Measurements from ENCODE around the gene GRIN2A. TPM values are rescaled to one million over a fixed set of nuclear protein-coding genes. Genes with fewer than 3 reads are reported as not detected.

Gene GRIN2A
- total RNA-seq, 2 donors from 2014 or later = 0.26 to 21.4 TPM

DNA sequence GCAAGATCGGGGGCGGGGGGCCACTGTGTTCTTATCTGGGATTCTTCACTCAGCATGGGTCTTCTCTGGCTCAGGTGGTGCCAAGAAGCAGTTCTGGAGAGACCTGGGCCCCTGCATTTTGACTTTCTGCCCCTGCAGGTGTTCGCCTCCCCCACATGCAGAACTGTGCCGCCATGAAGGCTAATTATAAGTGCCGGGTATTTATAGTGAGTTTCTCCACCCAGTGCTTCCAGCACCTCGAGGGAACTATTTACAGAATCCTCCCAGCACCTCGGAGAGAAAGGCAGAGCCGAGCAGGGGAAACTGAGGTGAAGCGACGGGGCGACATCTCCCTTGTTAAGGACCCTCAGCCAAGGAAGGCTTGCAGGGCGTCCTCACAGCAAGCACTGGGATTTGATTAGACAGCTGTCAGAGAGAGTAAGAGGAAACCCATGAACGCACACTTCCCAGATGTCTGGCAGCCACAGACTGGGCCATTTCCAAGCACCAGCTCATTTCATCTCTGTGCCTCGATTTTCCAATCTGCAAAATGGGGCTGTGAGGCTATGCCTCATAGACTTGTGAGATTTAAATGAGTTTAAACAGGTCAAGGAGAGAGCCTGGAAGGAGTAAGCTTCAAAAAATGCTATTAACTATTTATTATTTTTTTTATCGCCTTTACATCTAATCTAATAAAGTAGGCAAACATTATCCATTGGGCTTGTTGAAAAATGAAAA, 36.4 kb upstream of the GRIN2A start:
- no peaks in the 10 kb centered on the region for H3K9me3 ChIP-seq
- 51 to 61% methylated on average over 8 to 15 of the region's 15 CpGs for WGBS, 2 donors
- no peaks in the 10 kb centered on the region for H3K4me1 ChIP-seq
- TF ChIP-seq, protein P1, sequence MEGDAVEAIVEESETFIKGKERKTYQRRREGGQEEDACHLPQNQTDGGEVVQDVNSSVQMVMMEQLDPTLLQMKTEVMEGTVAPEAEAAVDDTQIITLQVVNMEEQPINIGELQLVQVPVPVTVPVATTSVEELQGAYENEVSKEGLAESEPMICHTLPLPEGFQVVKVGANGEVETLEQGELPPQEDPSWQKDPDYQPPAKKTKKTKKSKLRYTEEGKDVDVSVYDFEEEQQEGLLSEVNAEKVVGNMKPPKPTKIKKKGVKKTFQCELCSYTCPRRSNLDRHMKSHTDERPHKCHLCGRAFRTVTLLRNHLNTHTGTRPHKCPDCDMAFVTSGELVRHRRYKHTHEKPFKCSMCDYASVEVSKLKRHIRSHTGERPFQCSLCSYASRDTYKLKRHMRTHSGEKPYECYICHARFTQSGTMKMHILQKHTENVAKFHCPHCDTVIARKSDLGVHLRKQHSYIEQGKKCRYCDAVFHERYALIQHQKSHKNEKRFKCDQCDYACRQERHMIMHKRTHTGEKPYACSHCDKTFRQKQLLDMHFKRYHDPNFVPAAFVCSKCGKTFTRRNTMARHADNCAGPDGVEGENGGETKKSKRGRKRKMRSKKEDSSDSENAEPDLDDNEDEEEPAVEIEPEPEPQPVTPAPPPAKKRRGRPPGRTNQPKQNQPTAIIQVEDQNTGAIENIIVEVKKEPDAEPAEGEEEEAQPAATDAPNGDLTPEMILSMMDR (IDR thresholded peaks at IDR 0.05) = no peak
- no peak for TF ChIP-seq POLR2A (IDR thresholded peaks at IDR 0.05)
- ATAC-seq (no peak), DNase-seq (no peak)
- peaks cover 0 to 7% of the 10 kb centered on the region in 2 donors for H3K27me3 ChIP-seq
- H3K27ac ChIP-seq = no peak overlapping the region
- intact Hi-C loops (cut with DNase I) = no loop called here
- H3K4me3 ChIP-seq = no peak overlapping the region
- no peaks in the 10 kb centered on the region for H3K36me3 ChIP-seq (replicated peaks in 1 of 2; ENCODE audit: insufficient read depth in 1 of 2, low read depth in 2 of 2)

DNA sequence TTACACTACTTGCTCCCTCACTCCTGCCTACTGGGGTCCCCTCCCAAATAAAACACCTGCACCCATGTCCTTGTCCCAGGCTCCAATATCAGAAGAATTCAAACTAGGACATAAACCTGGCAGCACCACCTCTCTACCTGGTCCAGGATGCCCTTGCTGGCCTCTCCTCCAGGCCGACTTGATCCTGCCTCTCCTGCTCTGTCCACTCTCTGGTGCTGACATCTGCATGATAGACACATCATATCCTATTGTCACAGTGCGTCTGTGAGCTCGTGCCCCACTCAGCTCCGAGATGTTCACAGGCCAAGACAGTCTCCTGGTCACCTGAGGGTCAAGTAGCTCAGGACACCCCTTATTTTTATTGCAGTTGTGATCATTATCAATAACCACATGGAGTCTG, 31.5 kb upstream of the GRIN2A start:
- 46 to 61% methylated on average over 4 of the region's 4 CpGs for WGBS, 2 donors
- no peaks in the 10 kb centered on the region for H3K27me3 ChIP-seq
- intact Hi-C loops (cut with DNase I) = no loop called here
- no peaks in the 10 kb centered on the region for H3K36me3 ChIP-seq (replicated peaks in 1 of 2; ENCODE audit: insufficient read depth in 1 of 2, low read depth in 2 of 2)
- H3K4me3 ChIP-seq = no peak overlapping the region
- ATAC-seq (no peak), DNase-seq (no peak)
- H3K9me3 ChIP-seq = no peaks in the 10 kb centered on the region
- no peak for TF ChIP-seq POLR2A (IDR thresholded peaks at IDR 0.05)
- TF ChIP-seq, protein P1 (IDR thresholded peaks at IDR 0.05) = no peak
- H3K27ac ChIP-seq = no peak overlapping the region
- H3K4me1 ChIP-seq = no peaks in the 10 kb centered on the region

DNA sequence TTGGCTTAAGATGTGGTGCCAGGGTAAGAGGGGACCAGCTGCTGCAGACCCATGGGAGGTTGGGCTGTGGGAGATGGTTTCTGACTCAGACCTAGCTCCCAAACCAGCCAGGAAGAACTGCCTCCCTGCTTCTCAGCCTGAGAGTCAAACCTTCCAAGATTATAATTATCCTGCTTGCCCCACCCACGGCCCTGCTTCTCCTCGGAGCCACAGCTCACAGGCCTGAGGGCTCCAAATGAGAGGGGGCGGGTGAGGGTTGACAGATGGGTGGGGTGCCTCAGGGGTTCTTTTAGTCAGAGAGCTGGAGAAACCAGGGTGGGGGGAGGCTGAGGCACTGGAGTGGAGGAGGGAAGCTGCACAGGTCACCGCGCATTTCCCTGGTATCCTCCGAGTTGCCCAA, 28.7 kb upstream of the GRIN2A start:
- intact Hi-C loops (cut with DNase I) = no loop called here
- no peak for TF ChIP-seq POLR2A (IDR thresholded peaks at IDR 0.05)
- TF ChIP-seq, protein P1 (IDR thresholded peaks at IDR 0.05) = no peak
- Histone ChIP-seq H3K9me3 (no peaks in the 10 kb centered on the region), H3K4me1 (no peaks in the 10 kb centered on the region), H3K4me3 (no peak overlapping the region), H3K36me3 (replicated peaks in 1 of 2; ENCODE audit: insufficient read depth in 1 of 2, low read depth in 2 of 2) (no peaks in the 10 kb centered on the region), H3K27ac (no peak overlapping the region), H3K27me3 (no peaks in the 10 kb centered on the region)
- WGBS, 2 donors = 28 to 61% methylated on average over 5 to 6 of the region's 6 CpGs
- DNase-seq (no peak), ATAC-seq (no peak)

DNA sequence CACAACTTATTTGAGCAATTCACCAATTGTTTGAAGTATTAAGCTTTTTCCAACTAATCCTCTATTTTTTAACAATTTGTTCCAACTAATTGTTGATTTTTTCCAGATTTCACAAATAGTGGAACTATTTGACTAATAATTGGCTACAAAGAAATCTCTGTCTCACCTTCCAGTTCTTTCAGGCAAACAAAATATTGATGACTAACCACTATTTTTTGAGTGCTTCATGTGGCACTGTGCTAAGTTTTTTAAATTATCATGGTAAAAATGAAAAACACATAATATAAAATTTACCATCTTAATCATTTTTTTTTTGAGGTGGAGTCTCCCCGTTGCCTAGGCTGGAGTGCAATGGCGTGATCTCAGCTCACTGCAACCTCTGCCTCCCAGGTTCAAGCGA, 24.6 kb upstream of the GRIN2A start:
- no peak for TF ChIP-seq POLR2A (IDR thresholded peaks at IDR 0.05)
- TF ChIP-seq, protein P1 (IDR thresholded peaks at IDR 0.05) = no peak
- H3K4me3 ChIP-seq = no peak overlapping the region
- H3K27ac ChIP-seq = no peak overlapping the region
- DNase-seq = no peak
- ATAC-seq = no peak
- 65 to 81% methylated on average over 3 of the region's 3 CpGs for WGBS, 2 donors
- no peaks in the 10 kb centered on the region for H3K4me1 ChIP-seq
- H3K36me3 ChIP-seq (replicated peaks in 1 of 2; ENCODE audit: insufficient read depth in 1 of 2, low read depth in 2 of 2) = no peaks in the 10 kb centered on the region
- intact Hi-C loops (cut with DNase I) = no loop called here
- no peaks in the 10 kb centered on the region for H3K27me3 ChIP-seq
- H3K9me3 ChIP-seq = no peaks in the 10 kb centered on the region

DNA sequence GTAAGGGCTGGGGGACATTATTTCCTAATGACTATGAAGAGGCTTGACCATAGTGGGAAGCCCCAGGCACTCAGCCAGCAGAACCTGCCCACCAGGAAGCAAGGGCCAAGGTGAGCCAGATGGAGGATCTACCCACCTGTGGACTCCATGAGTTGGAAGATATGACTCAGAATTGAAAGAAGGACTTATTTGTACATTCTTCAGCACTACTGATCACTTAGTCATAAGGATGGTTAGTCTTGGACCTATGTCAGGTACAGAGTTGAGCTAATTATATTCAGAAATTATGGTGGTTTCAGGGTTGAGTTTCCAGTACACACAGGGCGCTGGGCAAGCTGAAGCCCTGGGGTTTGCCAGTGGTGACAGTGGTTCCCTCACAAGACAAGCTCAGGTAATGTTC, 24.0 kb upstream of the GRIN2A start:
- no peaks in the 10 kb centered on the region for H3K27me3 ChIP-seq
- H3K4me1 ChIP-seq = no peaks in the 10 kb centered on the region
- H3K36me3 ChIP-seq (replicated peaks in 1 of 2; ENCODE audit: insufficient read depth in 1 of 2, low read depth in 2 of 2) = no peaks in the 10 kb centered on the region
- DNase-seq (no peak), ATAC-seq (no peak)
- WGBS, 2 donors = 86 to 88% methylated on average over 1 of the region's 1 CpG
- no peak overlapping the region for H3K27ac ChIP-seq
- intact Hi-C loops (cut with DNase I) = no loop called here
- TF ChIP-seq, protein P1 (IDR thresholded peaks at IDR 0.05) = no peak
- TF ChIP-seq POLR2A (IDR thresholded peaks at IDR 0.05) = no peak
- H3K9me3 ChIP-seq = no peaks in the 10 kb centered on the region
- no peak overlapping the region for H3K4me3 ChIP-seq

Data from body of pancreas (tissue), 4 donors.